ENCODE results near the gene VIPR1.

GRCh38 chr3:42507761-42508335, 5.4 kb downstream of the VIPR1 start:
- TF ChIP-seq RXRA (IDR thresholded peaks at IDR 0.05) (no peak), TAF1 (conservative IDR thresholded peaks at IDR 0.05) (no peak), CTCF (IDR thresholded peaks at IDR 0.05; ENCODE audit: low read depth, low read length, missing input control) (no peak), FOXA1 (IDR thresholded peaks at IDR 0.05) (no peak), JUND (IDR thresholded peaks at IDR 0.05) (no peak), ATF3 (IDR thresholded peaks at IDR 0.05) (no peak), REST (IDR thresholded peaks at IDR 0.05) (no peak), SP1 (IDR thresholded peaks at IDR 0.05) (no peak), RAD21 (IDR thresholded peaks at IDR 0.05) (no peak), ZBTB33 (IDR thresholded peaks at IDR 0.05) (no peak)
